ENCODE data around the gene DOK7.

- no peak for TF ChIP-seq CTCF (IDR thresholded peaks at IDR 0.05)
- TF ChIP-seq EP300 (IDR thresholded peaks at IDR 0.05) = no peak
- TF ChIP-seq POLR2A (IDR thresholded peaks at IDR 0.05) = no peak
These were observed at the start of gene DOK7 for GRCh38 chr4:3462790-3463415.
